WI38 (cell line): ENCODE data around the gene USP54.

ENCODE experiments used
- H3K4me3 ChIP-seq: 2 replicates; pipeline ENCODE4 v1.5.1; 2011; ENCODE audit warnings: low read depth, mild to moderate bottlenecking, control low read depth, low read length
- TF ChIP-seq, protein P1 (sequence below): IDR thresholded peaks from 2 replicates; pipeline ENCODE4 v1.5.1; 2012; ENCODE audit warnings: low read depth, mild to moderate bottlenecking, control low read depth, low read length

Gene USP54

GRCh38 chr10:73561192-73561591, 29.9 kb downstream of the USP54 start:
- TF ChIP-seq, protein P1, sequence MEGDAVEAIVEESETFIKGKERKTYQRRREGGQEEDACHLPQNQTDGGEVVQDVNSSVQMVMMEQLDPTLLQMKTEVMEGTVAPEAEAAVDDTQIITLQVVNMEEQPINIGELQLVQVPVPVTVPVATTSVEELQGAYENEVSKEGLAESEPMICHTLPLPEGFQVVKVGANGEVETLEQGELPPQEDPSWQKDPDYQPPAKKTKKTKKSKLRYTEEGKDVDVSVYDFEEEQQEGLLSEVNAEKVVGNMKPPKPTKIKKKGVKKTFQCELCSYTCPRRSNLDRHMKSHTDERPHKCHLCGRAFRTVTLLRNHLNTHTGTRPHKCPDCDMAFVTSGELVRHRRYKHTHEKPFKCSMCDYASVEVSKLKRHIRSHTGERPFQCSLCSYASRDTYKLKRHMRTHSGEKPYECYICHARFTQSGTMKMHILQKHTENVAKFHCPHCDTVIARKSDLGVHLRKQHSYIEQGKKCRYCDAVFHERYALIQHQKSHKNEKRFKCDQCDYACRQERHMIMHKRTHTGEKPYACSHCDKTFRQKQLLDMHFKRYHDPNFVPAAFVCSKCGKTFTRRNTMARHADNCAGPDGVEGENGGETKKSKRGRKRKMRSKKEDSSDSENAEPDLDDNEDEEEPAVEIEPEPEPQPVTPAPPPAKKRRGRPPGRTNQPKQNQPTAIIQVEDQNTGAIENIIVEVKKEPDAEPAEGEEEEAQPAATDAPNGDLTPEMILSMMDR: no peak
- no peak overlapping the region for H3K4me3 ChIP-seq

- H3K4me3 ChIP-seq: no peak overlapping the region
- TF ChIP-seq, protein P1: no peak
Observed at GRCh38 chr10:73559590-73559989, 31.6 kb downstream of the USP54 start.

GRCh38 chr10:73556855-73557254, 34.3 kb downstream of the USP54 start:
- TF ChIP-seq, protein P1: no peak
- no peak overlapping the region for H3K4me3 ChIP-seq

DNA sequence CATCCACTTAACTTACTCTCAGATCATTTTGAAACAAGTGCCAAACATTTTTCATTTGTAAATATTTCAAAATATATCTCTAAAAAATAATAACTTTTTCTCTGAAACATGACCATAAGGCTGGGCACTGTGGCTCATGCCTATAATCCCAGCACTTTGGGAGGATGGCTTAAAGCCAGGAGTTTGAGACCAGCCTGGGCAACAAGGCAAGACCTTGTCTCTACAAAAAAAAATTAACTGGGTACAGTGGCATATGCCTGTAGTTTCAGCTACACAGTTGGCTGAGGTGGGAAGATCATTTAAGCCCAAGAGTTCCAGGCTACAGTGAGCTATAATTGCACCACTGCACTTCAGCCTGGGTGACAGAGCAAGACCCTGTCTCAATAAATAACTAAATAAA, 36.4 kb downstream of the USP54 start:
- H3K4me3 ChIP-seq: no peak overlapping the region

DNA sequence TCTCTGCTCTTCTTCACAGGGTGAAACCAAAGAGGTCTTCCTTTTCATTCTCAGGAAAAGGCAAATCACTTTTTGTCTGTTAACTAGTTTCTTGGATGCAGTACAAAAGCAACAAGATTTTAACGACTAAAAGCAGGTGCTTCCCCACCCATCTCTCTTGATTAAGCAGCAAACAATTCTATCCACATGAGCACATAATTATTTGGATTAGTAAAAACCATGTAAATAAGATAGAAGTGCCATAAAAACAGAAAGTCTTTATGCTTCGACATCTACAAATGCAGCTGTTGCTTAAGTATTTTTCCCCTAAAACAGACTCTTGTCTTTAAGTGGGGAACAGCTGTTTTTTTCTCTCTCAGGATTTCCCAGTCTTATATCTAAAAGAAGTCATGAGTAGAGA, 37.4 kb downstream of the USP54 start:
- TF ChIP-seq, protein P1: no peak
- H3K4me3 ChIP-seq: no peak overlapping the region

More for the DNA sequence above, 36.4 kb downstream of the USP54 start:
- TF ChIP-seq, protein P1: no peak

GRCh38 chr10:73552819-73553715, 38.1 kb downstream of the USP54 start:
- TF ChIP-seq, protein P1: no peak
- no peak overlapping the region for H3K4me3 ChIP-seq

- TF ChIP-seq, protein P1: no peak
- H3K4me3 ChIP-seq: no peak overlapping the region
Observed at GRCh38 chr10:73551515-73551914, 39.6 kb downstream of the USP54 start.
